ENCODE measurements around the gene EID1.

GRCh38 chr15:48865370-48866079 lies 12.4 kb upstream of the EID1 start:
- TF ChIP-seq, protein P1, sequence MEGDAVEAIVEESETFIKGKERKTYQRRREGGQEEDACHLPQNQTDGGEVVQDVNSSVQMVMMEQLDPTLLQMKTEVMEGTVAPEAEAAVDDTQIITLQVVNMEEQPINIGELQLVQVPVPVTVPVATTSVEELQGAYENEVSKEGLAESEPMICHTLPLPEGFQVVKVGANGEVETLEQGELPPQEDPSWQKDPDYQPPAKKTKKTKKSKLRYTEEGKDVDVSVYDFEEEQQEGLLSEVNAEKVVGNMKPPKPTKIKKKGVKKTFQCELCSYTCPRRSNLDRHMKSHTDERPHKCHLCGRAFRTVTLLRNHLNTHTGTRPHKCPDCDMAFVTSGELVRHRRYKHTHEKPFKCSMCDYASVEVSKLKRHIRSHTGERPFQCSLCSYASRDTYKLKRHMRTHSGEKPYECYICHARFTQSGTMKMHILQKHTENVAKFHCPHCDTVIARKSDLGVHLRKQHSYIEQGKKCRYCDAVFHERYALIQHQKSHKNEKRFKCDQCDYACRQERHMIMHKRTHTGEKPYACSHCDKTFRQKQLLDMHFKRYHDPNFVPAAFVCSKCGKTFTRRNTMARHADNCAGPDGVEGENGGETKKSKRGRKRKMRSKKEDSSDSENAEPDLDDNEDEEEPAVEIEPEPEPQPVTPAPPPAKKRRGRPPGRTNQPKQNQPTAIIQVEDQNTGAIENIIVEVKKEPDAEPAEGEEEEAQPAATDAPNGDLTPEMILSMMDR (IDR thresholded peaks at IDR 0.05), result no peak
- TF ChIP-seq POLR2A (IDR thresholded peaks at IDR 0.05), result no peak
